GM12873 (cell line): ENCODE data around the gene ATP6V0E2.

Experiments used
- TF ChIP-seq, protein P1 (sequence below): IDR thresholded peaks from 2 replicates; pipeline ENCODE4 v1.5.1; 2012; ENCODE audit warnings: low read depth, mild to moderate bottlenecking, moderate library complexity, low read length, control low read depth; ENCODE audit not compliant: insufficient read depth; ENCODE audit errors: missing control alignments

ATP6V0E2 gene

GRCh38 chr7:149870701-149871483 is 2.9 kb upstream of the ATP6V0E2 start:
- TF ChIP-seq, protein P1, sequence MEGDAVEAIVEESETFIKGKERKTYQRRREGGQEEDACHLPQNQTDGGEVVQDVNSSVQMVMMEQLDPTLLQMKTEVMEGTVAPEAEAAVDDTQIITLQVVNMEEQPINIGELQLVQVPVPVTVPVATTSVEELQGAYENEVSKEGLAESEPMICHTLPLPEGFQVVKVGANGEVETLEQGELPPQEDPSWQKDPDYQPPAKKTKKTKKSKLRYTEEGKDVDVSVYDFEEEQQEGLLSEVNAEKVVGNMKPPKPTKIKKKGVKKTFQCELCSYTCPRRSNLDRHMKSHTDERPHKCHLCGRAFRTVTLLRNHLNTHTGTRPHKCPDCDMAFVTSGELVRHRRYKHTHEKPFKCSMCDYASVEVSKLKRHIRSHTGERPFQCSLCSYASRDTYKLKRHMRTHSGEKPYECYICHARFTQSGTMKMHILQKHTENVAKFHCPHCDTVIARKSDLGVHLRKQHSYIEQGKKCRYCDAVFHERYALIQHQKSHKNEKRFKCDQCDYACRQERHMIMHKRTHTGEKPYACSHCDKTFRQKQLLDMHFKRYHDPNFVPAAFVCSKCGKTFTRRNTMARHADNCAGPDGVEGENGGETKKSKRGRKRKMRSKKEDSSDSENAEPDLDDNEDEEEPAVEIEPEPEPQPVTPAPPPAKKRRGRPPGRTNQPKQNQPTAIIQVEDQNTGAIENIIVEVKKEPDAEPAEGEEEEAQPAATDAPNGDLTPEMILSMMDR = no peak

GRCh38 chr7:149871576-149871975 is 2.2 kb upstream of the ATP6V0E2 start:
- TF ChIP-seq, protein P1 = no peak

GRCh38 chr7:149872419-149873073 is 1.2 kb upstream of the ATP6V0E2 start:
- TF ChIP-seq, protein P1 = peak; percentile 16

GRCh38 chr7:149873970-149874643 is 338 bp downstream of the ATP6V0E2 start:
- TF ChIP-seq, protein P1 = no peak

DNA sequence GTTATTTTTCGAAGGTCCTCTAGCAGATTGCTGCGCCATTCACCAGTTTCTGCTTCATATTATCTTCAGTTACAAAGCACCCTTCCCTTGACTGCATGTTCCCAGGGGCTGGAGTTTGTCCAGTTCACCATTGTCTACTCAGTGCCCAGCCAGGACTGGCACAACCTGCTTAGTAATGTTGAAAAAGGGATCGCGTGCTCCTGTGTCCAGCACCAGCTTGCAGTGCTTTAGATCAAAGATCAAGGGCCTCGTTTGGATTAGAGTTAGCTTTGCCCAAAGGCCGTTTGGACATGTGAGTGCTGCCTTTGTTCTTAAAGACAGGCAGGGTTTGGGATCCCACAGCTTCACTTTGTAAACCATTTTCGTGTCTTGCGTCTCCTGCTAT is 867 bp downstream of the ATP6V0E2 start:
- TF ChIP-seq, protein P1 = no peak

DNA sequence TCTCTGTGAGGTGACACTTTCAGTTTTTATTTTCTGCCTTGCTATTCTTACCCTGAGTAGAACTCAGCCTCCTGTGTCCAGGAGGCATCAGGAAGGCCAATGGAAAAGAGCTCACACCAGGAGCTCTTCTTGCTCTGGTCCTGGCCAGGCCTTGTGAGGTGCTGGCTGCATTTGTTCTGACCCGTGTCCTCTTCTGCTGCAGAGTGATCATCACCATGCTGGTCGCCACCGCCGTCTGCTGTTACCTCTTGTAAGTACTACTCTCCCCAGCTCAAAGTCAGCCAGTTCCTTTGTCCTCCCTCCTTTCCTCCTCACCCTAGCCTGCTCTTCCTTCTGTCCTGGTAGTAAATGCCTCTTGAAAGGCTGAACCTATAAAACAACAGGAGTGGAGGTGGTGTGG is 1.6 kb downstream of the ATP6V0E2 start:
- TF ChIP-seq, protein P1 = no peak

- TF ChIP-seq, protein P1 = no peak
These were observed 4.2 kb downstream of the ATP6V0E2 start for GRCh38 chr7:149877890-149878522.
